SK-N-SH (cell line): ENCODE data around the gene IL15RA. TPM values are rescaled to one million over a fixed set of nuclear protein-coding genes. Genes with fewer than 3 reads are reported as not detected.
A peak's percentile ranks its signal among the peaks of the same experiment; 100 is the strongest.

Source experiments
- CTCF ChIA-PET: fragments of 300-600, 350-600 bp; formaldehyde crosslinking; extraction: SDS; loops from one replicate; lab custom pipeline; 2021; lab: Yijun Ruan, JAX
- POLR2A ChIA-PET: fragments of 350-600 bp; sonication (Branson Sonifier 250); formaldehyde crosslinking; extraction: SDS; loops from one replicate; lab custom pipeline; 2020; ENCODE audit warnings: antibody characterized with exemption, inconsistent platforms; lab: Yijun Ruan, JAX
- DNase-seq: peaks from one replicate; pipeline ENCODE4 v3.0.0; 2012
- H2AFZ ChIP-seq: fragments of 200-600 bp; sonication (generic); 2 replicates; pipeline ENCODE4 v1.8.1; 2016; ENCODE audit warnings: antibody characterized with exemption, mild to moderate bottlenecking, low read depth
- H3F3A ChIP-seq: fragments of 200-600 bp; sonication (generic); replicated peaks from 2 replicates; pipeline ENCODE3; 2016; ENCODE audit warnings: antibody characterized with exemption, mild to moderate bottlenecking; ENCODE audit not compliant: insufficient read depth
- H3K27ac ChIP-seq, 2 experiments: fragments of 200-500 bp in 1 of 2; fragments of 200-600 bp in 1 of 2; sonication (Bioruptor generic) in 1 of 2; sonication (generic), shearing (Covaris generic) in 1 of 2; 2 replicates each; pipeline versions ENCODE4 v1.5.1 to v1.6.1; 2014 to 2016; ENCODE audit warnings: low read depth in 2 of 2, inconsistent platforms in 1 of 2, low read length in 1 of 2, mild to moderate bottlenecking in 1 of 2, mixed read lengths in 1 of 2
- H3K27me3 ChIP-seq: fragments of 200-600 bp; sonication (generic), shearing (Covaris generic); 2 replicates; pipeline ENCODE4 v1.6.1; 2016; ENCODE audit warnings: mixed run types; ENCODE audit not compliant: insufficient read depth
- H3K36me3 ChIP-seq, 2 experiments: fragments of 200-500 bp in 1 of 2; fragments of 200-600 bp in 1 of 2; sonication (Bioruptor generic) in 1 of 2; sonication (generic) in 1 of 2; replicated peaks in 1 of 2; 2 replicates each; pipeline versions ENCODE3 to v1.5.1; 2014 to 2016; ENCODE audit warnings: low read length in 1 of 2, mild to moderate bottlenecking in 1 of 2; ENCODE audit not compliant: insufficient read depth in 2 of 2, control insufficient read depth in 1 of 2
- H3K4me1 ChIP-seq, 2 experiments: fragments of 200-500 bp in 1 of 2; fragments of 200-600 bp in 1 of 2; sonication (Bioruptor generic) in 1 of 2; sonication (generic), shearing (Covaris generic) in 1 of 2; 2 replicates each; pipeline versions ENCODE4 v1.5.1 to v1.6.1; 2014 to 2016; ENCODE audit warnings: low read depth in 1 of 2, low read length in 1 of 2, mixed run types in 1 of 2; ENCODE audit not compliant: insufficient read depth in 2 of 2, control insufficient read depth in 1 of 2
- H3K4me2 ChIP-seq: fragments of 200-600 bp; sonication (generic), shearing (Covaris generic); 2 replicates; pipeline ENCODE4 v1.6.1; 2017; ENCODE audit warnings: mixed run types
- H3K4me3 ChIP-seq, 2 experiments: fragments of 200-500 bp in 1 of 2; fragments of 200-600 bp in 1 of 2; sonication (Bioruptor generic) in 1 of 2; sonication (generic), shearing (Covaris generic) in 1 of 2; 2 replicates each; pipeline versions ENCODE4 v1.5.1 to v1.8.1; 2014 to 2016; ENCODE audit warnings: low read depth in 2 of 2, inconsistent platforms in 1 of 2, low read length in 1 of 2, mild to moderate bottlenecking in 1 of 2, mixed read lengths in 1 of 2, moderate library complexity in 1 of 2
- H3K79me2 ChIP-seq: fragments of 200-600 bp; sonication (generic); 2 replicates; pipeline ENCODE4 v1.8.1; 2017; ENCODE audit warnings: mild to moderate bottlenecking; ENCODE audit not compliant: insufficient read depth
- H3K9ac ChIP-seq: fragments of 200-600 bp; sonication (generic); 2 replicates; pipeline ENCODE4 v1.6.1; 2017; ENCODE audit warnings: mixed run types
- H3K9me2 ChIP-seq: fragments of 200-600 bp; sonication (generic); 2 replicates; pipeline ENCODE4 v1.6.1; 2017; ENCODE audit warnings: mixed run types
- H3K9me3 ChIP-seq: fragments of 200-600 bp; sonication (generic); 2 replicates; pipeline ENCODE4 v1.6.1; 2017; ENCODE audit warnings: mixed run types, mild to moderate bottlenecking, moderate library complexity
- H4K20me1 ChIP-seq: fragments of 200-600 bp; sonication (generic); 2 replicates; pipeline ENCODE4 v1.6.1; 2017; ENCODE audit warnings: mild to moderate bottlenecking, mixed run types; ENCODE audit not compliant: insufficient read depth
- FOSL2 ChIP-seq: IDR thresholded peaks from 2 replicates; pipeline ENCODE4 v1.4.0; 2012; ENCODE audit warnings: low read depth, mild to moderate bottlenecking, moderate library complexity, borderline replicate concordance
- FOXM1 ChIP-seq: IDR thresholded peaks from 2 replicates; pipeline ENCODE4 v1.4.0; 2012; ENCODE audit warnings: low read depth, mild to moderate bottlenecking
- GABPA ChIP-seq: IDR thresholded peaks from 2 replicates; pipeline ENCODE4 v1.4.0; 2012; ENCODE audit warnings: low read depth, mild to moderate bottlenecking
- GATA2 ChIP-seq: sonication (generic); formaldehyde crosslinking; IDR thresholded peaks from 2 replicates; pipeline ENCODE4 v1.5.0; 2020; ENCODE audit warnings: mild to moderate bottlenecking, missing genetic modification reagents
- JUND ChIP-seq: IDR thresholded peaks from 2 replicates; pipeline ENCODE4 v1.4.0; 2012
- MEF2A ChIP-seq: IDR thresholded peaks from 2 replicates; pipeline ENCODE4 v1.4.0; 2012; ENCODE audit warnings: low read depth, borderline replicate concordance
- MXI1 ChIP-seq: IDR thresholded peaks from 2 replicates; pipeline ENCODE4 v1.6.1; 2012; ENCODE audit warnings: mild to moderate bottlenecking, low read depth, low read length, improper control_type of control experiment
- RAD21 ChIP-seq: IDR thresholded peaks from 2 replicates; pipeline ENCODE4 v1.6.1; 2012; ENCODE audit warnings: mild to moderate bottlenecking, low read length
- RFX5 ChIP-seq: IDR thresholded peaks from 2 replicates; pipeline ENCODE4 v1.6.1; 2012; ENCODE audit warnings: mild to moderate bottlenecking, improper control_type of control experiment, low read length
- RXRA ChIP-seq: IDR thresholded peaks from 2 replicates; pipeline ENCODE4 v1.4.0; 2012; ENCODE audit warnings: low read depth, mild to moderate bottlenecking, borderline replicate concordance
- SIN3A ChIP-seq: IDR thresholded peaks from 2 replicates; pipeline ENCODE4 v1.6.1; 2012; ENCODE audit warnings: low read depth, mild to moderate bottlenecking, low read length, moderate library complexity, borderline replicate concordance
- TAF1 ChIP-seq: IDR thresholded peaks from 2 replicates; pipeline ENCODE4 v1.6.1; 2012; ENCODE audit warnings: low read depth, mild to moderate bottlenecking, low read length, moderate library complexity, borderline replicate concordance
- TCF12 ChIP-seq: IDR thresholded peaks from 2 replicates; pipeline ENCODE4 v1.4.0; 2012
- YY1 ChIP-seq: IDR thresholded peaks from 2 replicates; pipeline ENCODE4 v1.4.0; 2012; ENCODE audit warnings: low read depth, mild to moderate bottlenecking
- WGBS: methylation state at CpG from one replicate; pipeline ENCODE4 v1.1.6; 2017; ENCODE audit warnings: low lambda C conversion rate; 5-methylcytosine and 5-hydroxymethylcytosine counted together
- polyA plus RNA-seq, 3 experiments: library from polyadenylated mRNA; depleted of rRNA; stranded (reverse); fragments of >200 nt; gene quantifications; 2 replicates each; pipeline ENCODE4 v1.2.3, GENCODE V29; 2012
- TF ChIP-seq, protein P1 (sequence below): fragments of 150-350 bp; IDR thresholded peaks from 2 replicates; pipeline ENCODE4 v1.6.1; 2017; ENCODE audit warnings: antibody characterized with exemption, low read length, low read depth, borderline replicate concordance
- TF ChIP-seq, protein P2 (sequence below): IDR thresholded peaks from 2 replicates; pipeline ENCODE4 v1.4.0; 2012; ENCODE audit warnings: low read depth, borderline replicate concordance
- TF ChIP-seq, protein P3 (sequence below): IDR thresholded peaks from 2 replicates; pipeline ENCODE4; 2012
- TF ChIP-seq, protein P4 (sequence below): fragments of 150-350 bp; IDR thresholded peaks from 2 replicates; pipeline ENCODE4 v1.6.1; 2016; ENCODE audit warnings: mild to moderate bottlenecking, low read depth, low read length

Gene IL15RA, protein sequence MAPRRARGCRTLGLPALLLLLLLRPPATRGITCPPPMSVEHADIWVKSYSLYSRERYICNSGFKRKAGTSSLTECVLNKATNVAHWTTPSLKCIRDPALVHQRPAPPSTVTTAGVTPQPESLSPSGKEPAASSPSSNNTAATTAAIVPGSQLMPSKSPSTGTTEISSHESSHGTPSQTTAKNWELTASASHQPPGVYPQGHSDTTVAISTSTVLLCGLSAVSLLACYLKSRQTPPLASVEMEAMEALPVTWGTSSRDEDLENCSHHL
- polyA plus RNA-seq (2012; rRNA removed) = 1.2 and 2.1 TPM in 2 replicates
- polyA plus RNA-seq (2012; cell fraction: cytosol; rRNA removed) = 0.82 and 1.3 TPM in 2 replicates
- 1.5 and 2.1 TPM in 2 replicates for polyA plus RNA-seq (2012; cell fraction: nucleus; rRNA removed)

DNA sequence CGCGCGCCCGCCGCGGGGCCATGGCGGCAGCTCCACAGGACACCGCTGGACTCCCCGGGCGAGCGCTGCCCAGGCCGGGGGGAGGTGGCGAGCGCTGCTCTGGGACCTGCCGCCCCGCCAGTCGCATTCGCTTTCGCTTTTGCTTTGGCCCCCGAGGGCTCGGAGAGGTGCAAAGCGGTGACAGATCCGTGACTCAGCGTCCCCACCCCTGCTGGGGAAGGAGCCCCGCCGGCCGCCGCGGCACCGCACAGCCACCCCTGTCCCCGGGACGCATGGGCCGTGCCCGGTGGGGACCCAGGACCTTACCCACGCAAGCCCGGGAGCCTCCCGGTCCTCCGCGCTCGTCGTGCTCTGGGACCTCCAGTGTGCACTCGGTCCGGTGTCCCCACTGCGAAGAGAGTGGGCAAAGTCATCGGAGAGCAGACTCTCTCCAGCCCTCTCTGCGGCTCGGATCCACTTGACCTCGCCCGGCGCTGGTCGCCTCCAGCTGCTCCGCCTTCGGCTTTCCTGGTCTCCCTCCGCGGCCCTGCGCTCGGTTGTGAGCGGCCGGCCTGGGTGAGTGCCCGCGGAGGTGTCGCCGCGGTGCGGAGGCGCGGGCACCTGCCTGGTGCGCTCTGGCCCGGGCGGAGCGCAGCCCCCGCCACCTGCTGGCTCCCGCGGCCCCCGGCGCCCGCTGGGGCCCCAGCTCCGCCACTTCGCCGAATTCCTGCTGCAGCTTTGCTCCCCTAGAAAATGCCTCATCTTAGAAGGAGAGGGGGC, at the start of gene IL15RA:
TSS of gene IL15RA (minus strand) at position 73 of the 759 bp plus-strand sequence. CDS start at position 22, 51 bp downstream.
- Histone ChIP-seq H3K4me1 (no peaks in the 10 kb centered on the region; a peak in 1 of 4 replicates), H3K9me3 (no peaks in the 10 kb centered on the region; the same call in 1 of the 2 replicates), H3K9ac (peak within 1 kb of the TSS; percentile 48; the same call in 1 of the 2 replicates), H4K20me1 (no peaks in the 10 kb centered on the region), H3K4me2 (peak within 1 kb of the TSS; percentile 89)
- CTCF ChIA-PET = interaction anchor here (1.0 kb wide), 1 partner anchor 234 kb away, joined by 3 read pairs; no protein-coding TSS in a partner anchor
- TF ChIP-seq MXI1 (no peak), RAD21 (no peak), RXRA (no peak), MEF2A (no peak), TAF1 (no peak), JUND (no peak), TCF12 (no peak), GABPA (no peak), GATA2 (CRISPR knock-in tag) (no peak), YY1 (no peak), FOSL2 (no peak; the same call in 1 of the 2 replicates), RFX5 (no peak), SIN3A (no peak), FOXM1 (no peak)
- TF ChIP-seq, protein P1, sequence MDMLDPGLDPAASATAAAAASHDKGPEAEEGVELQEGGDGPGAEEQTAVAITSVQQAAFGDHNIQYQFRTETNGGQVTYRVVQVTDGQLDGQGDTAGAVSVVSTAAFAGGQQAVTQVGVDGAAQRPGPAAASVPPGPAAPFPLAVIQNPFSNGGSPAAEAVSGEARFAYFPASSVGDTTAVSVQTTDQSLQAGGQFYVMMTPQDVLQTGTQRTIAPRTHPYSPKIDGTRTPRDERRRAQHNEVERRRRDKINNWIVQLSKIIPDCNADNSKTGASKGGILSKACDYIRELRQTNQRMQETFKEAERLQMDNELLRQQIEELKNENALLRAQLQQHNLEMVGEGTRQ = no peak
- TF ChIP-seq, protein P2, sequence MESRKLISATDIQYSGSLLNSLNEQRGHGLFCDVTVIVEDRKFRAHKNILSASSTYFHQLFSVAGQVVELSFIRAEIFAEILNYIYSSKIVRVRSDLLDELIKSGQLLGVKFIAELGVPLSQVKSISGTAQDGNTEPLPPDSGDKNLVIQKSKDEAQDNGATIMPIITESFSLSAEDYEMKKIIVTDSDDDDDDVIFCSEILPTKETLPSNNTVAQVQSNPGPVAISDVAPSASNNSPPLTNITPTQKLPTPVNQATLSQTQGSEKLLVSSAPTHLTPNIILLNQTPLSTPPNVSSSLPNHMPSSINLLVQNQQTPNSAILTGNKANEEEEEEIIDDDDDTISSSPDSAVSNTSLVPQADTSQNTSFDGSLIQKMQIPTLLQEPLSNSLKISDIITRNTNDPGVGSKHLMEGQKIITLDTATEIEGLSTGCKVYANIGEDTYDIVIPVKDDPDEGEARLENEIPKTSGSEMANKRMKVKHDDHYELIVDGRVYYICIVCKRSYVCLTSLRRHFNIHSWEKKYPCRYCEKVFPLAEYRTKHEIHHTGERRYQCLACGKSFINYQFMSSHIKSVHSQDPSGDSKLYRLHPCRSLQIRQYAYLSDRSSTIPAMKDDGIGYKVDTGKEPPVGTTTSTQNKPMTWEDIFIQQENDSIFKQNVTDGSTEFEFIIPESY = no peak
- TF ChIP-seq, protein P3, sequence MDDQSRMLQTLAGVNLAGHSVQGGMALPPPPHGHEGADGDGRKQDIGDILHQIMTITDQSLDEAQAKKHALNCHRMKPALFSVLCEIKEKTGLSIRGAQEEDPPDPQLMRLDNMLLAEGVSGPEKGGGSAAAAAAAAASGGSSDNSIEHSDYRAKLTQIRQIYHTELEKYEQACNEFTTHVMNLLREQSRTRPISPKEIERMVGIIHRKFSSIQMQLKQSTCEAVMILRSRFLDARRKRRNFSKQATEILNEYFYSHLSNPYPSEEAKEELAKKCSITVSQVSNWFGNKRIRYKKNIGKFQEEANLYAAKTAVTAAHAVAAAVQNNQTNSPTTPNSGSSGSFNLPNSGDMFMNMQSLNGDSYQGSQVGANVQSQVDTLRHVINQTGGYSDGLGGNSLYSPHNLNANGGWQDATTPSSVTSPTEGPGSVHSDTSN = no peak
- TF ChIP-seq, protein P4, sequence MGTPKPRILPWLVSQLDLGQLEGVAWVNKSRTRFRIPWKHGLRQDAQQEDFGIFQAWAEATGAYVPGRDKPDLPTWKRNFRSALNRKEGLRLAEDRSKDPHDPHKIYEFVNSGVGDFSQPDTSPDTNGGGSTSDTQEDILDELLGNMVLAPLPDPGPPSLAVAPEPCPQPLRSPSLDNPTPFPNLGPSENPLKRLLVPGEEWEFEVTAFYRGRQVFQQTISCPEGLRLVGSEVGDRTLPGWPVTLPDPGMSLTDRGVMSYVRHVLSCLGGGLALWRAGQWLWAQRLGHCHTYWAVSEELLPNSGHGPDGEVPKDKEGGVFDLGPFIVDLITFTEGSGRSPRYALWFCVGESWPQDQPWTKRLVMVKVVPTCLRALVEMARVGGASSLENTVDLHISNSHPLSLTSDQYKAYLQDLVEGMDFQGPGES = no peak
- TF ChIP-seq, all 33 proteins: peak for 0
- peak within 1 kb of the TSS; percentile 88 for H2AFZ ChIP-seq
- no peaks in the 10 kb centered on the region for H3K9me2 ChIP-seq
- peak; percentile 75 for DNase-seq
- no peaks in the 10 kb centered on the region for H3K79me2 ChIP-seq
- peak within 1 kb of the TSS; percentile 67 to 75 for H3K4me3 ChIP-seq
- peak within 1 kb of the TSS in 1 of 2 experiments; percentile 33; a peak in 1 of 4 replicates for H3K27ac ChIP-seq
- no peaks in the 10 kb centered on the region for H3K36me3 ChIP-seq
- POLR2A ChIA-PET = no interaction called here
- WGBS = 5% methylated on average over 4 of the region's 80 CpGs
- peaks cover 10% of the 10 kb centered on the region for H3F3A ChIP-seq
- H3K27me3 ChIP-seq = peaks cover 8% of the 10 kb centered on the region; the same call in 1 of the 2 replicates
